OCI-LY1 (cell line): ENCODE results near the gene MAGI1.

Experiments
- H2AFZ ChIP-seq: fragments of 200-600 bp; sonication (generic), shearing (Covaris generic); 2 replicates; pipeline ENCODE4 v1.6.0; 2014; ENCODE audit warnings: antibody characterized with exemption, mild to moderate bottlenecking, low read length
- H3F3A ChIP-seq: fragments of 200-600 bp; sonication (generic), shearing (Covaris generic); 2 replicates; pipeline ENCODE4 v1.6.0; 2014; ENCODE audit warnings: mild to moderate bottlenecking, antibody characterized with exemption, low read length, moderate library complexity; ENCODE audit not compliant: insufficient read depth
- H3K27ac ChIP-seq: fragments of 200-600 bp; sonication (generic); 2 replicates; pipeline ENCODE4 v1.5.1; 2014; ENCODE audit warnings: low read length, mixed run types, mild to moderate bottlenecking, low read depth; ENCODE audit not compliant: poor library complexity, severe bottlenecking
- H3K27me3 ChIP-seq: fragments of 200-600 bp; sonication (generic); 2 replicates; pipeline ENCODE4 v1.6.0; 2014; ENCODE audit warnings: antibody characterized with exemption, mild to moderate bottlenecking, low read length, moderate library complexity; ENCODE audit not compliant: insufficient read depth
- H3K36me3 ChIP-seq: fragments of 200-600 bp; sonication (generic); 2 replicates; pipeline ENCODE4 v1.6.1; 2014; ENCODE audit warnings: mild to moderate bottlenecking, antibody characterized with exemption, low read length, moderate library complexity, mixed read lengths; ENCODE audit not compliant: insufficient read depth
- H3K4me1 ChIP-seq: fragments of 200-600 bp; sonication (generic); 2 replicates; pipeline ENCODE4 v1.5.1; 2014; ENCODE audit warnings: mild to moderate bottlenecking, low read length, moderate library complexity; ENCODE audit not compliant: insufficient read depth, severe bottlenecking
- H3K4me2 ChIP-seq: fragments of 200-600 bp; sonication (generic), shearing (Covaris generic); 2 replicates; pipeline ENCODE4 v1.6.1; 2014; ENCODE audit warnings: low read length
- H3K4me3 ChIP-seq: fragments of 200-600 bp; sonication (generic); 2 replicates; pipeline ENCODE4 v1.5.1; 2014; ENCODE audit warnings: low read length, low read depth, mild to moderate bottlenecking, mixed read lengths; ENCODE audit not compliant: poor library complexity, severe bottlenecking
- H3K79me2 ChIP-seq: fragments of 200-600 bp; shearing (Covaris generic); 2 replicates; pipeline ENCODE4 v1.6.1; 2016; ENCODE audit warnings: mixed run types, low read length, mixed read lengths; ENCODE audit not compliant: insufficient read depth
- H3K9ac ChIP-seq: fragments of 200-600 bp; sonication (generic), shearing (Covaris generic); 2 replicates; pipeline ENCODE4 v1.6.1; 2014; ENCODE audit warnings: mild to moderate bottlenecking, low read length, mixed read lengths
- H3K9me2 ChIP-seq: fragments of 200-600 bp; sonication (generic), shearing (Covaris generic); 2 replicates; pipeline ENCODE4 v1.6.1; 2014; ENCODE audit warnings: low read depth, mild to moderate bottlenecking, low read length, mixed read lengths
- H3K9me3 ChIP-seq: fragments of 200-600 bp; shearing (Covaris generic); 2 replicates; pipeline ENCODE4 v1.6.1; 2014; ENCODE audit warnings: low read length, mixed read lengths
- H4K20me1 ChIP-seq: fragments of 200-600 bp; sonication (generic), shearing (Covaris generic); 2 replicates; pipeline ENCODE4 v1.6.0; 2016; ENCODE audit warnings: mild to moderate bottlenecking, low read length; ENCODE audit not compliant: insufficient read depth
- CTCF ChIP-seq: fragments of 200-600 bp; sonication (generic), shearing (Covaris generic); IDR thresholded peaks from 2 replicates; pipeline ENCODE4 v1.5.1; 2017; ENCODE audit warnings: mild to moderate bottlenecking, antibody characterized with exemption, low read length, moderate library complexity, mixed read lengths
- EZH2 ChIP-seq: fragments of 200-600 bp; sonication (generic), shearing (Covaris generic); IDR thresholded peaks from 2 replicates; pipeline ENCODE4 v1.8.0; 2017; ENCODE audit warnings: borderline replicate concordance, mixed run types, mild to moderate bottlenecking, antibody characterized with exemption, low read length, moderate library complexity, mixed read lengths

Gene MAGI1

GRCh38 chr3:66076861-66077470 is 38.2 kb upstream of the MAGI1 start:
- H3K9ac ChIP-seq = no peak overlapping the region
- H3K27ac ChIP-seq = no peak overlapping the region
- H3K4me3 ChIP-seq = no peak overlapping the region
- H3F3A ChIP-seq = no peaks in the 10 kb centered on the region
- no peaks in the 10 kb centered on the region for H3K9me2 ChIP-seq
- H3K79me2 ChIP-seq = no peaks in the 10 kb centered on the region
- TF ChIP-seq EZH2 (no peak), CTCF (no peak)
- H2AFZ ChIP-seq = no peak overlapping the region
- no peaks in the 10 kb centered on the region for H3K4me1 ChIP-seq
- H3K27me3 ChIP-seq = no peaks in the 10 kb centered on the region
- no peak overlapping the region for H3K4me2 ChIP-seq
- no peaks in the 10 kb centered on the region for H4K20me1 ChIP-seq
- H3K9me3 ChIP-seq = no peaks in the 10 kb centered on the region
- H3K36me3 ChIP-seq = no peaks in the 10 kb centered on the region

GRCh38 chr3:66075281-66075680 is 36.6 kb upstream of the MAGI1 start:
- TF ChIP-seq EZH2 (no peak), CTCF (no peak)
- Histone ChIP-seq H3K27ac (no peak overlapping the region), H3K27me3 (no peaks in the 10 kb centered on the region), H3K4me3 (no peak overlapping the region), H3K9me3 (no peaks in the 10 kb centered on the region), H3K36me3 (no peaks in the 10 kb centered on the region), H3K9ac (no peak overlapping the region), H3K9me2 (no peaks in the 10 kb centered on the region), H3F3A (no peaks in the 10 kb centered on the region), H3K4me1 (no peaks in the 10 kb centered on the region), H3K79me2 (no peaks in the 10 kb centered on the region), H4K20me1 (no peaks in the 10 kb centered on the region), H3K4me2 (no peak overlapping the region), H2AFZ (no peak overlapping the region)

GRCh38 chr3:66073464-66074141 is 34.9 kb upstream of the MAGI1 start:
- Histone ChIP-seq H3K36me3 (no peaks in the 10 kb centered on the region), H3K9me3 (no peaks in the 10 kb centered on the region), H3K27me3 (no peaks in the 10 kb centered on the region), H3K9ac (no peak overlapping the region), H3K9me2 (no peaks in the 10 kb centered on the region), H3K4me2 (no peak overlapping the region), H3K4me3 (no peak overlapping the region), H2AFZ (no peak overlapping the region), H3F3A (no peaks in the 10 kb centered on the region), H4K20me1 (no peaks in the 10 kb centered on the region), H3K79me2 (no peaks in the 10 kb centered on the region), H3K4me1 (no peaks in the 10 kb centered on the region), H3K27ac (no peak overlapping the region)
- TF ChIP-seq CTCF = no peak
- TF ChIP-seq EZH2 = no peak
